GM12892 (cell line): ENCODE measurements around the gene LIMS2.

Source experiments
- POLR2AphosphoS5 ChIP-seq: IDR thresholded peaks from 2 replicates; pipeline ENCODE4 v1.6.1; 2011; ENCODE audit warnings: low read depth, low read length, control low read depth
- TAF1 ChIP-seq: IDR thresholded peaks from 2 replicates; pipeline ENCODE4 v1.6.1; 2011; ENCODE audit warnings: low read depth, mild to moderate bottlenecking, control low read depth, low read length, borderline replicate concordance

GRCh38 chr2:127635380-127636237, 39.7 kb downstream of the LIMS2 start:
- TF ChIP-seq POLR2AphosphoS5 (no peak), TAF1 (no peak)
